Measurements from ENCODE around the gene C2CD4D. TPM values are rescaled to one million over a fixed set of nuclear protein-coding genes. Genes with fewer than 3 reads are reported as not detected.

The C2CD4D gene
- total RNA-seq, 1 donor from 2014 or later = not detected

DNA sequence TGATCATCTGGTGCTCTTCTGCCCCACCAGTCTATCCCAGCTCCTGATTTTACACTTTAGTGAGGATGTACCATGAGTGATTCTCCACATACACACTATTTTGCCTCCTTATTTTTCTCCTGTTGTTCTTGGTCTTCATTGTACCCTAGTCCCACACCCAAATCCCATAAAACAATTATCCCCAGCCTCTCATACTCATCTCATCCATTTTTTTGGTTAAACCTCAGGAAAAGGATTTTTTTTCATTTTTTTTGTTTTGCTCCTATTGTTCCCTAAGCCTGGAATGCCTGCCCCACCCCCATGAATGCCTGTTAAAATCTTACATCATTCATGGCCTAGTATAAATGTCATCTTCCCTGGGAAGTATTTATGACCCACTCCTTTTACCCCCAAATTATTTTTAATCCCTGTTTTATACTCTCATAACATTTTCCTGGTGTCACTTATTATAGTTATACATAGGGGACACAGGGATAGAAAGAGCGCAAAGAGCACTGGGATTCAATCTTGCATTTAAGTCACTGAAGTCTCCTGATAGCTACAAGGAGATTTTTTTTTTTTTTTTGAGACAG is 29.5 kb downstream of the C2CD4D start:
- Mint-ChIP-seq H3K36me3 (ENCODE audit: low read depth) (no peaks in the 10 kb centered on the region), H3K9me3 (no peaks in the 10 kb centered on the region), H3K4me1 (no peaks in the 10 kb centered on the region), H3K4me3 (no peak overlapping the region), H3K27ac (no peak overlapping the region), H3K27me3 (peaks cover 2% of the 10 kb centered on the region)
- no peak for ATAC-seq (ENCODE audit: low read depth)
- intact Hi-C loops (cut with micrococcal nuclease) = no loop called here
- TF ChIP-seq, protein P1, sequence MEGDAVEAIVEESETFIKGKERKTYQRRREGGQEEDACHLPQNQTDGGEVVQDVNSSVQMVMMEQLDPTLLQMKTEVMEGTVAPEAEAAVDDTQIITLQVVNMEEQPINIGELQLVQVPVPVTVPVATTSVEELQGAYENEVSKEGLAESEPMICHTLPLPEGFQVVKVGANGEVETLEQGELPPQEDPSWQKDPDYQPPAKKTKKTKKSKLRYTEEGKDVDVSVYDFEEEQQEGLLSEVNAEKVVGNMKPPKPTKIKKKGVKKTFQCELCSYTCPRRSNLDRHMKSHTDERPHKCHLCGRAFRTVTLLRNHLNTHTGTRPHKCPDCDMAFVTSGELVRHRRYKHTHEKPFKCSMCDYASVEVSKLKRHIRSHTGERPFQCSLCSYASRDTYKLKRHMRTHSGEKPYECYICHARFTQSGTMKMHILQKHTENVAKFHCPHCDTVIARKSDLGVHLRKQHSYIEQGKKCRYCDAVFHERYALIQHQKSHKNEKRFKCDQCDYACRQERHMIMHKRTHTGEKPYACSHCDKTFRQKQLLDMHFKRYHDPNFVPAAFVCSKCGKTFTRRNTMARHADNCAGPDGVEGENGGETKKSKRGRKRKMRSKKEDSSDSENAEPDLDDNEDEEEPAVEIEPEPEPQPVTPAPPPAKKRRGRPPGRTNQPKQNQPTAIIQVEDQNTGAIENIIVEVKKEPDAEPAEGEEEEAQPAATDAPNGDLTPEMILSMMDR (IDR thresholded peaks at IDR 0.05) = no peak
- POLR2A ChIA-PET = no interaction called here
- no peak for DNase-seq
- CTCF ChIA-PET = no interaction called here

DNA sequence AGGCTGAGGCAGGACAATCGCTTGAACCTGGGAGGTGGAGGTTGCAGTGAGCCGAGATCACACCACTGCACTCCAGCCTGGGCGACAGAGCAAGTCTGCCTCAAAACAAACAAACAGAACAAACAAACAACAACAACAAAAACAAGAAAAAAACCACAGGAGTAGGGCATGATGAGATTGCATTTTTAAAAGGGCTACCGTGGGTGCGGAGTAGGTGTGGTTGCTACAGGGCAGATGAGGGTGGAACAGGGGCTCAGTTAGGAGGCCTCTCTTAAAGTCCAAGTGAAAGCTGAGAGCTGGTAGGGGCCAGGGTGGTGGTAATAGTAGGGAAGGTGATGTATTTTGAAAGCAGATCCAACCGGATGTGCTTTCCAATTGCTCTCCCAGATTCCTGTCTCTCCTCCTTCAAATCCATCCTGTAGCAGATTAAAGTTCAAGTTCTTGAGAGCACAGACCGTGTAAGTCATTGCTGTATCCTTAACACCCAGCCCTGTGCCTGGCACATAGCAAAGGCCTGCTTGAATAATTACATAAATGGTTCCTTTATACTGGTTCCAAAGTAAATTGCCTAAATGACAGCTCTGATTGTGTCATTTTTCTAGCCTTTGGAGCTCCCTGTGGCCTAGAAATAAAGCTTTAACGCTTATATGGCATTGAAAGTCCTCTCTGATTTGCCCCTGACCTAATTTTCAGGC is 30.2 kb downstream of the C2CD4D start:
- Mint-ChIP-seq H3K36me3 (ENCODE audit: low read depth) (no peaks in the 10 kb centered on the region), H3K27ac (no peak overlapping the region), H3K4me3 (no peak overlapping the region), H3K9me3 (no peaks in the 10 kb centered on the region), H3K27me3 (peaks cover 2% of the 10 kb centered on the region), H3K4me1 (peaks cover 2% of the 10 kb centered on the region)
- ATAC-seq (ENCODE audit: low read depth) (no peak), DNase-seq (no peak)
- intact Hi-C loops (cut with micrococcal nuclease) = no loop called here
- TF ChIP-seq, protein P1 (IDR thresholded peaks at IDR 0.05) = no peak
- POLR2A ChIA-PET = no interaction called here
- CTCF ChIA-PET = no interaction called here

DNA sequence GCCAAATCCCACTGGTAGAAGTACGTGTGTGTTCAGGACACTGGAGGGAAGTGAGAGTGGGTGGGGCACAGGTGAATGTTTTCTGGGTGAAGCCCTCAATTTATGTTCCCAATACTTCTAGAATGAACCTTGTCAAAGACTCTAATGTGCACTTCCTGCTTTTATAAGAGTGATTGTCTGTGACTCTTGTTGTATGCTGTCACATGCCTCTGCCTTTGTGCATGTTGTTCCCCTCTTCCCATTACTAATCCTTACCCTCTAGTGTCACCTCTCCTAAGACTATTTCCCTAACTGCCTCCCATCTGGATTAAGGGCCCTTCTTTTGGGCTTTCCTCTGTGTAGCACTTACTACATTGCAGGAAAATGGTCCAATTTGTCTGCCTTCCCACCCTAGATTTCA is 31.9 kb downstream of the C2CD4D start:
- TF ChIP-seq, protein P1 (IDR thresholded peaks at IDR 0.05) = no peak
- H3K4me3 Mint-ChIP-seq = no peak overlapping the region
- H3K27me3 Mint-ChIP-seq = peaks cover 2% of the 10 kb centered on the region
- CTCF ChIA-PET = no interaction called here
- no peaks in the 10 kb centered on the region for H3K9me3 Mint-ChIP-seq
- H3K27ac Mint-ChIP-seq = no peak overlapping the region
- POLR2A ChIA-PET = no interaction called here
- no peaks in the 10 kb centered on the region for H3K36me3 Mint-ChIP-seq (ENCODE audit: low read depth)
- DNase-seq = no peak
- H3K4me1 Mint-ChIP-seq = peaks cover 8% of the 10 kb centered on the region
- intact Hi-C loops (cut with micrococcal nuclease) = no loop called here
- no peak for ATAC-seq (ENCODE audit: low read depth)

DNA sequence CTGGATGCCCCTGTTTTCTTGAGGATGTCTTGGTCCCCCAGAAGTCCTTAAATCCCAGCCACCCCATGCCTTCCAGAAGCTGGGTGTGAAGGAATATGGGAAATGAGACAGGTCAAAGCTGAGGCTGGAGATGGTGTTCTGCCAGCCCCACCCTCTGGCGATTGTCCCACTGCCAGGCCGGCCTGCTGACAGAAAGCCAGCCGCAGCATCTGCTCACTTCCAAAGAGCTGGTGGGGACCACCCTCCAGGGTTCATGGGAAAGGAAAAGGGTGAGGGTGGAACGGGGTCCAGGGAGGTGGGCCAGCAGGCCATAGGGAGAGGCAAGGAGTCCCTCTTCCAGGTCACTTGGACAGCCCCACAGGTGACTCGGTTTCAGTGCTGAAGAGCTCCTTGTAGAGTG is 32.5 kb downstream of the C2CD4D start:
- intact Hi-C loops (cut with micrococcal nuclease) = no loop called here
- H3K36me3 Mint-ChIP-seq (ENCODE audit: low read depth) = no peaks in the 10 kb centered on the region
- ChIA-PET CTCF (no interaction called here), POLR2A (no interaction called here)
- H3K9me3 Mint-ChIP-seq = no peaks in the 10 kb centered on the region
- ATAC-seq (ENCODE audit: low read depth) (no peak), DNase-seq (no peak)
- TF ChIP-seq, protein P1 (IDR thresholded peaks at IDR 0.05) = no peak
- H3K4me3 Mint-ChIP-seq = no peak overlapping the region
- H3K27me3 Mint-ChIP-seq = peaks cover 2% of the 10 kb centered on the region
- H3K4me1 Mint-ChIP-seq = peaks cover 8% of the 10 kb centered on the region
- no peak overlapping the region for H3K27ac Mint-ChIP-seq

DNA sequence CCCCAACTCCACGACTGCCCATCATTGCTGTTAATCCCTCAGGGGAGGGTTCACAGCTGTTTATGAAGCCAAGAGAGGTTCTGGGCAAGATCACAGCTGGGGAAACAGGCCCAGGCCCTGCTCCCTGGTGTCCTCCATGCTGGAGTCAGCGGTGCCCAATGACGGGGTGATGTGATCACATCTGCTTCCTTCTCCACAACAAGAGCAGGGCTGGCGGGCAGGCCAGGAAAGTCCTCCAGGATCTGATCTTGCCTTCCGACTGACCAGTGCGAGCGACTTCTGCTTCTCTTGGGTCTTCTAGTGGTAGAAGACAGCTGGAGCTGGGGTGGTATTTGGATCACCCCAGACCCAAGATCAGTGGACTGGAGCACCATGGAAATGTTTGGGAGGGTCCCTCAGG is 33.5 kb downstream of the C2CD4D start:
- POLR2A ChIA-PET = no interaction called here

More for the DNA sequence above, 33.5 kb downstream of the C2CD4D start:
- H3K4me1 Mint-ChIP-seq = peaks cover 8% of the 10 kb centered on the region
- no peak overlapping the region for H3K27ac Mint-ChIP-seq
- CTCF ChIA-PET = no interaction called here
- no peak overlapping the region for H3K4me3 Mint-ChIP-seq
- H3K36me3 Mint-ChIP-seq (ENCODE audit: low read depth) = no peaks in the 10 kb centered on the region
- H3K9me3 Mint-ChIP-seq = no peaks in the 10 kb centered on the region
- ATAC-seq (ENCODE audit: low read depth) = no peak
- no peaks in the 10 kb centered on the region for H3K27me3 Mint-ChIP-seq
- TF ChIP-seq, protein P1 (IDR thresholded peaks at IDR 0.05) = no peak
- no peak for DNase-seq
- intact Hi-C loops (cut with micrococcal nuclease) = no loop called here
